Measurements from ENCODE around the gene MAK. TPM values are rescaled to one million over a fixed set of nuclear protein-coding genes. Genes with fewer than 3 reads are reported as not detected.

Gene MAK
- total RNA-seq, 1 experiment from 2014 or later, result 0.07 TPM

- H3K4me3 Mint-ChIP-seq, result no peak overlapping the region
- no peaks in the 10 kb centered on the region for H3K9me3 Mint-ChIP-seq
- no peaks in the 10 kb centered on the region for H3K4me1 Mint-ChIP-seq
- H3K27me3 Mint-ChIP-seq (ENCODE audit: low read depth), result no peaks in the 10 kb centered on the region
- peak; percentile 73 for ATAC-seq
- TF ChIP-seq ZNF512 (CRISPR knock-in tag; IDR thresholded peaks at IDR 0.05; ENCODE audit: borderline replicate concordance), result no peak
- DNase-seq (ENCODE audit: low spot score), result no peak
- CTCF ChIA-PET, result interaction anchor here (0.5 to 0.6 kb wide), 2 partner anchors 11 to 267 kb away, joined by 3 to 4 read pairs; no protein-coding TSS in a partner anchor
- H3K27ac Mint-ChIP-seq, result peak overlapping the region; percentile 13
- peaks cover 25% of the 10 kb centered on the region for H3K36me3 Mint-ChIP-seq
- POLR2A ChIA-PET, result no interaction called here
Measured at GRCh38 chr6:10771371-10771894, 66.9 kb downstream of the MAK start.

- POLR2A ChIA-PET, result no interaction called here
- ATAC-seq (no peak), DNase-seq (ENCODE audit: low spot score) (no peak)
- TF ChIP-seq ZNF263 (CRISPR knock-in tag; IDR thresholded peaks at IDR 0.05; ENCODE audit: low read depth) (no peak), ZNF423 (CRISPR knock-in tag; IDR thresholded peaks at IDR 0.05) (no peak), ATF3 (CRISPR knock-in tag; conservative IDR thresholded peaks at IDR 0.05) (no peak), PRRX2 (CRISPR knock-in tag; IDR thresholded peaks at IDR 0.05) (no peak), ETV6 (CRISPR knock-in tag; IDR thresholded peaks at IDR 0.05) (no peak), FOXJ3 (CRISPR knock-in tag; IDR thresholded peaks at IDR 0.05; ENCODE audit: borderline replicate concordance) (no peak), TP53 (CRISPR knock-in tag; IDR thresholded peaks at IDR 0.05) (no peak), GTF2I (CRISPR knock-in tag; conservative IDR thresholded peaks at IDR 0.05) (no peak), ERG (CRISPR knock-in tag; IDR thresholded peaks at IDR 0.05) (no peak), ZNF121 (CRISPR knock-in tag; IDR thresholded peaks at IDR 0.05) (no peak), STAT6 (CRISPR knock-in tag; conservative IDR thresholded peaks at IDR 0.05; ENCODE audit: low read depth) (no peak)
- Mint-ChIP-seq H3K4me1 (no peaks in the 10 kb centered on the region), H3K4me3 (no peak overlapping the region), H3K36me3 (peaks cover 10% of the 10 kb centered on the region), H3K27me3 (ENCODE audit: low read depth) (no peaks in the 10 kb centered on the region), H3K9me3 (no peaks in the 10 kb centered on the region), H3K27ac (no peak overlapping the region)
- CTCF ChIA-PET, result interaction anchor here (1.3 kb wide), 1 partner anchor 291 kb away, joined by 5 read pairs; no protein-coding TSS in a partner anchor
Measured at GRCh38 chr6:10769419-10769818, 68.9 kb downstream of the MAK start.

- DNase-seq (ENCODE audit: low spot score), result no peak
- Mint-ChIP-seq H3K27ac (no peak overlapping the region), H3K36me3 (peaks cover 17% of the 10 kb centered on the region), H3K4me1 (peaks cover 8% of the 10 kb centered on the region), H3K27me3 (ENCODE audit: low read depth) (no peaks in the 10 kb centered on the region), H3K4me3 (no peak overlapping the region), H3K9me3 (no peaks in the 10 kb centered on the region)
- POLR2A ChIA-PET, result no interaction called here
- CTCF ChIA-PET, result no interaction called here
- no peak for ATAC-seq
- no peak for TF ChIP-seq AFF4 (CRISPR knock-in tag; IDR thresholded peaks at IDR 0.05; ENCODE audit: borderline replicate concordance)
- no peak for TF ChIP-seq ELF4 (CRISPR knock-in tag; IDR thresholded peaks at IDR 0.05; ENCODE audit: low read depth)
- no peak for TF ChIP-seq NR2C2 (CRISPR knock-in tag; IDR thresholded peaks at IDR 0.05)
- TF ChIP-seq ZNF396 (CRISPR knock-in tag; IDR thresholded peaks at IDR 0.05; ENCODE audit: borderline replicate concordance), result no peak
- no peak for TF ChIP-seq MLX (CRISPR knock-in tag; IDR thresholded peaks at IDR 0.05)
- no peak for TF ChIP-seq JUN (CRISPR knock-in tag; IDR thresholded peaks at IDR 0.05)
- TF ChIP-seq TP53 (CRISPR knock-in tag; IDR thresholded peaks at IDR 0.05), result no peak
- TF ChIP-seq JAZF1 (CRISPR knock-in tag; IDR thresholded peaks at IDR 0.05), result no peak
- no peak for TF ChIP-seq TEAD4 (CRISPR knock-in tag; IDR thresholded peaks at IDR 0.05)
- TF ChIP-seq ZBTB43 (CRISPR knock-in tag; IDR thresholded peaks at IDR 0.05), result no peak
Measured at GRCh38 chr6:10763006-10763405, 75.3 kb downstream of the MAK start.

Measured in WTC11 (cell line).